ENCODE results near the gene CTNNA2. TPM values are rescaled to one million over a fixed set of nuclear protein-coding genes. Genes with fewer than 3 reads are reported as not detected.
A peak's percentile ranks its signal among the peaks of the same experiment; 100 is the strongest.

The CTNNA2 gene
- total and polyA plus RNA-seq, 8 donors, result 0.08 to 0.56 (median 0.17) TPM; not detected in 2

DNA sequence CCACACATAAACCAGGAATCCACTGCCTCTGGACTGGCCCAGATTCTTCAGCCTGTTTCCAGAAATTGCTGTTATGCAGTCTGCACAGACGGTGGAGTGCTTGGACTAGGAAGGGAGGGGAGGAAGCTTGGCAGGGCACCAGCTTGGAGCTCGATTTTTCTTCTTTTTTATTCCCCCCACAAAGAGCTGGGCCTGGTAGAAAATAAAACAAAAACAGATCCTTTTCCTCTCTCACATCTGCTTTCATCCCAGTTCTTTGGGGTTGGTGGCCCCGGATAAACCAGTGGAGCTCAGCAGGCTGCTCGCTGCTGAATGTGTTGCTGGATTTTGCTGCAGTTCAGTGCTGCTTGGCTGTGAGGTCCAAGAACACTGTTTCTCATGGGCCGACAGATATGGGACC lies 775.7 kb downstream of the CTNNA2 start:
- DNase-seq (peak in 2 of 4 donors; percentile 63 to 76), ATAC-seq (peak; percentile 80)
- Histone ChIP-seq H3K36me3 (no peaks in the 10 kb centered on the region), H3K27me3 (no peaks in the 10 kb centered on the region), H3K4me3 (no peak overlapping the region), H3K4me1 (peaks cover 0 to 4% of the 10 kb centered on the region in 2 donors), H3K9me3 (no peaks in the 10 kb centered on the region), H3K27ac (no peak overlapping the region)
- TF ChIP-seq, protein P1, sequence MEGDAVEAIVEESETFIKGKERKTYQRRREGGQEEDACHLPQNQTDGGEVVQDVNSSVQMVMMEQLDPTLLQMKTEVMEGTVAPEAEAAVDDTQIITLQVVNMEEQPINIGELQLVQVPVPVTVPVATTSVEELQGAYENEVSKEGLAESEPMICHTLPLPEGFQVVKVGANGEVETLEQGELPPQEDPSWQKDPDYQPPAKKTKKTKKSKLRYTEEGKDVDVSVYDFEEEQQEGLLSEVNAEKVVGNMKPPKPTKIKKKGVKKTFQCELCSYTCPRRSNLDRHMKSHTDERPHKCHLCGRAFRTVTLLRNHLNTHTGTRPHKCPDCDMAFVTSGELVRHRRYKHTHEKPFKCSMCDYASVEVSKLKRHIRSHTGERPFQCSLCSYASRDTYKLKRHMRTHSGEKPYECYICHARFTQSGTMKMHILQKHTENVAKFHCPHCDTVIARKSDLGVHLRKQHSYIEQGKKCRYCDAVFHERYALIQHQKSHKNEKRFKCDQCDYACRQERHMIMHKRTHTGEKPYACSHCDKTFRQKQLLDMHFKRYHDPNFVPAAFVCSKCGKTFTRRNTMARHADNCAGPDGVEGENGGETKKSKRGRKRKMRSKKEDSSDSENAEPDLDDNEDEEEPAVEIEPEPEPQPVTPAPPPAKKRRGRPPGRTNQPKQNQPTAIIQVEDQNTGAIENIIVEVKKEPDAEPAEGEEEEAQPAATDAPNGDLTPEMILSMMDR (IDR thresholded peaks at IDR 0.05), result no peak
- intact Hi-C loops (cut with DNase I), result no loop called here

- H3K4me3 ChIP-seq, result no peak overlapping the region
- H3K27me3 ChIP-seq, result no peaks in the 10 kb centered on the region
- H3K36me3 ChIP-seq, result no peaks in the 10 kb centered on the region
- intact Hi-C loops (cut with DNase I), result no loop called here
- TF ChIP-seq, protein P1 (IDR thresholded peaks at IDR 0.05), result no peak
- no peaks in the 10 kb centered on the region for H3K9me3 ChIP-seq
- ATAC-seq (no peak), DNase-seq (no peak)
- H3K27ac ChIP-seq, result no peak overlapping the region
- H3K4me1 ChIP-seq, result peaks cover 0 to 4% of the 10 kb centered on the region in 2 donors
These were observed 778.8 kb downstream of the CTNNA2 start for GRCh38 chr2:80291656-80292055.

DNA sequence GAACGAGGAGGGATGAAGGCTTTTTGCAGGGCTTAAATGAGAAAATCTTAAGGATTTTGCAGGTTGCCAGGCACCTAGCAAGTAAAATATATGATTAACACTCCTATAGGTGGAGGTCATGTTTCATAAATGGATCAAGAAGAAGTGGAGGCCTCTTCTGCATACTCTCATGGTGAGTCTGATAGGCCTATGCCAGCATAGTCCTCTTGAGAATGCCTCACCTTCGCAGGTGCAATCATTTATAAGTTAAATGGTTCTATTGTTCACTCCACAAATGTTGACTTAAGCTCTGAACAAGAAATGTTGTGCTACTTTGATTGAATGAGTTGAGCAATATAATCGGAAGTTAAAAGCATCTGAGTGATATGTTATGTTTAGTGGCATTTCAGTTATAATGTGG lies 779.6 kb downstream of the CTNNA2 start:
- Histone ChIP-seq H3K36me3 (no peaks in the 10 kb centered on the region), H3K27ac (no peak overlapping the region), H3K4me3 (no peak overlapping the region), H3K4me1 (peaks cover 0 to 4% of the 10 kb centered on the region in 2 donors), H3K27me3 (no peaks in the 10 kb centered on the region), H3K9me3 (no peaks in the 10 kb centered on the region)
- DNase-seq, result peak in 1 of 4 donors; percentile 35
- peak; percentile 91 for ATAC-seq
- intact Hi-C loops (cut with DNase I), result no loop called here
- TF ChIP-seq, protein P1 (IDR thresholded peaks at IDR 0.05), result no peak

- Histone ChIP-seq H3K36me3 (no peaks in the 10 kb centered on the region), H3K4me1 (peaks cover 0 to 4% of the 10 kb centered on the region in 2 donors), H3K9me3 (no peaks in the 10 kb centered on the region), H3K4me3 (no peak overlapping the region), H3K27ac (no peak overlapping the region), H3K27me3 (no peaks in the 10 kb centered on the region)
- intact Hi-C loops (cut with DNase I), result no loop called here
- no peak for ATAC-seq
- no peak for DNase-seq
- TF ChIP-seq, protein P1 (IDR thresholded peaks at IDR 0.05), result no peak
These were observed 780.2 kb downstream of the CTNNA2 start for GRCh38 chr2:80293039-80293438.

DNA sequence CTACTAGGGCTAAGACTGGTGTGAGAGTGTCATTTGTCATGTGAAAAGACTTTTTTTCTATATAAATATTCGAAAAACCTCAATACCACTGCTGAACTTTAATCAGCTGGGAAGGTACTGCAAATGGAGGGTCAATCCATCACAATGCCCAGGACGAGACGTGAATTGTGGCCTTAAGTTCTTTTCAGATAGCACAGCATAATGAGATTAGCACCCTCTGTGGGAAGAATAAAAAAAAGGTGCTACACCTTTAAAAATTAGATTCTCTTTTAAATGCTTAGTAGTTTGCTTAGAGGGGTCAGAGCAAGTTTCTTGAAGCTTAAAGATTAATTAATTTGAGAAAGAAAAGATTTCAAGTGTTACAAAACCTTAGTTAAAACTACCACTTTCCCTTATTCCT lies 786.1 kb downstream of the CTNNA2 start:
- Histone ChIP-seq H3K36me3 (no peaks in the 10 kb centered on the region), H3K4me1 (peaks cover 9% of the 10 kb centered on the region in 2 donors), H3K27me3 (peaks cover 28 to 46% of the 10 kb centered on the region in 2 donors), H3K4me3 (no peak overlapping the region), H3K27ac (no peak overlapping the region), H3K9me3 (no peaks in the 10 kb centered on the region)
- ATAC-seq (no peak), DNase-seq (no peak)
- intact Hi-C loops (cut with DNase I), result no loop called here
- TF ChIP-seq, protein P1 (IDR thresholded peaks at IDR 0.05), result no peak

Measured in left lung (tissue), 10 donors.